ENCODE results near the gene FOXO3B.
"Not testable (repeated sequence)": the region's sequence is repeated elsewhere in the genome, so short reads cannot be mapped to it uniquely, and the experiment has no call there.

DNA sequence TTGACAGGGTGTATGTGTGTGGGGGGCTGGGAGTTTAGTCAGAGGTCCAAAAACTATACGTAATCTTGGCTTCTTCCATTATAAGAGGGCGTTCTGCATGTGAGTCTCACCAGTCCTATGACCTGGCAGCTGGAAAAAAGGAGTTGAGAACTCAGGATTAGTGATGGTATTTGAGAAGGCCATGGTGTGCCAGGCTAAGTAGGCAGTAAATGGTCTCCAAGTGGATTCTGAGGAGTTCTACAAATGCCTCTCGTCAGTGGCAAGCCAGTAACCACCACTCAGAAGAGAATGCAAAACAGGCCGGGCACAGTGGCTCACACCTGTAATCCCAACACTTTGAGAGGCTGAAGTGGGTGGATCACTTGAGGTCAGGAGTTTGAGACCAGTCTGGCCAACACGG lies 40.5 kb upstream of the FOXO3B start:
- TF ChIP-seq POLR2A, POLR2AphosphoS5 (IDR thresholded peaks at IDR 0.05): not testable (repeated sequence)
- TF ChIP-seq, protein P1, sequence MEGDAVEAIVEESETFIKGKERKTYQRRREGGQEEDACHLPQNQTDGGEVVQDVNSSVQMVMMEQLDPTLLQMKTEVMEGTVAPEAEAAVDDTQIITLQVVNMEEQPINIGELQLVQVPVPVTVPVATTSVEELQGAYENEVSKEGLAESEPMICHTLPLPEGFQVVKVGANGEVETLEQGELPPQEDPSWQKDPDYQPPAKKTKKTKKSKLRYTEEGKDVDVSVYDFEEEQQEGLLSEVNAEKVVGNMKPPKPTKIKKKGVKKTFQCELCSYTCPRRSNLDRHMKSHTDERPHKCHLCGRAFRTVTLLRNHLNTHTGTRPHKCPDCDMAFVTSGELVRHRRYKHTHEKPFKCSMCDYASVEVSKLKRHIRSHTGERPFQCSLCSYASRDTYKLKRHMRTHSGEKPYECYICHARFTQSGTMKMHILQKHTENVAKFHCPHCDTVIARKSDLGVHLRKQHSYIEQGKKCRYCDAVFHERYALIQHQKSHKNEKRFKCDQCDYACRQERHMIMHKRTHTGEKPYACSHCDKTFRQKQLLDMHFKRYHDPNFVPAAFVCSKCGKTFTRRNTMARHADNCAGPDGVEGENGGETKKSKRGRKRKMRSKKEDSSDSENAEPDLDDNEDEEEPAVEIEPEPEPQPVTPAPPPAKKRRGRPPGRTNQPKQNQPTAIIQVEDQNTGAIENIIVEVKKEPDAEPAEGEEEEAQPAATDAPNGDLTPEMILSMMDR (IDR thresholded peaks at IDR 0.05 in 8 of 11, conservative IDR thresholded peaks at IDR 0.05 in 3 of 11), result not testable (repeated sequence)

All from spleen (tissue), 7 donors.